A549 (cell line): ENCODE measurements around the gene SAPCD1.

ENCODE experiments used
- BHLHE40 ChIP-seq: IDR thresholded peaks from 2 replicates; pipeline ENCODE4 v1.6.1; 2012; ENCODE audit warnings: low read depth, low read length, inconsistent platforms
- MAFK ChIP-seq: fragments of 450-650 bp; IDR thresholded peaks from 2 replicates; pipeline ENCODE4 v1.6.1; 2014; ENCODE audit not compliant: partially characterized antibody
- POLR2A ChIP-seq: IDR thresholded peaks from 2 replicates; pipeline ENCODE4 v1.6.1; 2012; ENCODE audit warnings: mild to moderate bottlenecking, low read length
- TF ChIP-seq, protein P1 (sequence below): fragments of >200 bp; sonication (Bioruptor Twin); formaldehyde crosslinking; IDR thresholded peaks from 3 replicates; pipeline ENCODE4 v1.5.1; 2016

GRCh38 chr6:31737991-31738979, 24.2 kb upstream of the SAPCD1 start:
- TF ChIP-seq POLR2A (no peak), BHLHE40 (no peak), MAFK (no peak)
- TF ChIP-seq, protein P1, sequence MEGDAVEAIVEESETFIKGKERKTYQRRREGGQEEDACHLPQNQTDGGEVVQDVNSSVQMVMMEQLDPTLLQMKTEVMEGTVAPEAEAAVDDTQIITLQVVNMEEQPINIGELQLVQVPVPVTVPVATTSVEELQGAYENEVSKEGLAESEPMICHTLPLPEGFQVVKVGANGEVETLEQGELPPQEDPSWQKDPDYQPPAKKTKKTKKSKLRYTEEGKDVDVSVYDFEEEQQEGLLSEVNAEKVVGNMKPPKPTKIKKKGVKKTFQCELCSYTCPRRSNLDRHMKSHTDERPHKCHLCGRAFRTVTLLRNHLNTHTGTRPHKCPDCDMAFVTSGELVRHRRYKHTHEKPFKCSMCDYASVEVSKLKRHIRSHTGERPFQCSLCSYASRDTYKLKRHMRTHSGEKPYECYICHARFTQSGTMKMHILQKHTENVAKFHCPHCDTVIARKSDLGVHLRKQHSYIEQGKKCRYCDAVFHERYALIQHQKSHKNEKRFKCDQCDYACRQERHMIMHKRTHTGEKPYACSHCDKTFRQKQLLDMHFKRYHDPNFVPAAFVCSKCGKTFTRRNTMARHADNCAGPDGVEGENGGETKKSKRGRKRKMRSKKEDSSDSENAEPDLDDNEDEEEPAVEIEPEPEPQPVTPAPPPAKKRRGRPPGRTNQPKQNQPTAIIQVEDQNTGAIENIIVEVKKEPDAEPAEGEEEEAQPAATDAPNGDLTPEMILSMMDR, result no peak; the same call in 2 of the 3 replicates
